ENCODE measurements around the gene CDKAL1.

CDKAL1 gene

GRCh38 chr6:21185861-21186478 is 651.7 kb downstream of the CDKAL1 start:
- H3K9me3 ChIP-seq (ENCODE audit: insufficient read depth, low read length, severe bottlenecking): no peaks in the 10 kb centered on the region
- H3K27ac ChIP-seq (ENCODE audit: low read length): peak overlapping the region; percentile 45
- H3K9ac ChIP-seq (ENCODE audit: low read depth, low read length): no peak overlapping the region; the same call in 1 of the 2 replicates
- TF ChIP-seq CTCF (IDR thresholded peaks at IDR 0.05; ENCODE audit: borderline replicate concordance, extremely low read depth, low read length, poor library complexity, severe bottlenecking) (no peak), EZH2 (IDR thresholded peaks at IDR 0.05; ENCODE audit: borderline replicate concordance, low read depth, low read length, severe bottlenecking) (no peak)
- H3K4me1 ChIP-seq (ENCODE audit: insufficient read depth, low read length): peaks cover 63% of the 10 kb centered on the region
- H4K20me1 ChIP-seq (ENCODE audit: insufficient read depth, low read length): no peaks in the 10 kb centered on the region
- no peak overlapping the region for H3K4me3 ChIP-seq (ENCODE audit: low read depth in 1 of 2, low read length in 2 of 2)
- ATAC-seq (ENCODE audit: insufficient read depth, low read depth): no peak
- H3K27me3 ChIP-seq (ENCODE audit: insufficient read depth, low read length, poor library complexity): no peaks in the 10 kb centered on the region
- H3K4me2 ChIP-seq (ENCODE audit: insufficient read depth, low read length): no peak overlapping the region
- no peaks in the 10 kb centered on the region for H3K36me3 ChIP-seq (ENCODE audit: insufficient read depth, low read length)
- H2AFZ ChIP-seq (ENCODE audit: low read depth, low read length): no peak overlapping the region
- no peaks in the 10 kb centered on the region for H3K79me2 ChIP-seq (ENCODE audit: insufficient read depth, low read length)
- DNase-seq: no peak

- no peak overlapping the region for H3K4me2 ChIP-seq (ENCODE audit: insufficient read depth, low read length)
- TF ChIP-seq EZH2 (IDR thresholded peaks at IDR 0.05; ENCODE audit: borderline replicate concordance, low read depth, low read length, severe bottlenecking): no peak
- no peak for TF ChIP-seq CTCF (IDR thresholded peaks at IDR 0.05; ENCODE audit: borderline replicate concordance, extremely low read depth, low read length, poor library complexity, severe bottlenecking)
- H3K4me3 ChIP-seq (ENCODE audit: low read depth in 1 of 2, low read length in 2 of 2): no peak overlapping the region
- H3K36me3 ChIP-seq (ENCODE audit: insufficient read depth, low read length): no peaks in the 10 kb centered on the region
- no peak for DNase-seq
- no peaks in the 10 kb centered on the region for H3K27me3 ChIP-seq (ENCODE audit: insufficient read depth, low read length, poor library complexity)
- no peaks in the 10 kb centered on the region for H3K79me2 ChIP-seq (ENCODE audit: insufficient read depth, low read length)
- no peak overlapping the region; the same call in 1 of the 2 replicates for H3K9ac ChIP-seq (ENCODE audit: low read depth, low read length)
- no peaks in the 10 kb centered on the region for H3K9me3 ChIP-seq (ENCODE audit: insufficient read depth, low read length, severe bottlenecking)
- peak overlapping the region; percentile 93 for H3K27ac ChIP-seq (ENCODE audit: low read length)
- H3K4me1 ChIP-seq (ENCODE audit: insufficient read depth, low read length): peaks cover 69% of the 10 kb centered on the region
- no peaks in the 10 kb centered on the region for H4K20me1 ChIP-seq (ENCODE audit: insufficient read depth, low read length)
- H2AFZ ChIP-seq (ENCODE audit: low read depth, low read length): no peak overlapping the region
- ATAC-seq (ENCODE audit: insufficient read depth, low read depth): no peak
Observed at GRCh38 chr6:21186479-21187055, 652.3 kb downstream of the CDKAL1 start.

DNA sequence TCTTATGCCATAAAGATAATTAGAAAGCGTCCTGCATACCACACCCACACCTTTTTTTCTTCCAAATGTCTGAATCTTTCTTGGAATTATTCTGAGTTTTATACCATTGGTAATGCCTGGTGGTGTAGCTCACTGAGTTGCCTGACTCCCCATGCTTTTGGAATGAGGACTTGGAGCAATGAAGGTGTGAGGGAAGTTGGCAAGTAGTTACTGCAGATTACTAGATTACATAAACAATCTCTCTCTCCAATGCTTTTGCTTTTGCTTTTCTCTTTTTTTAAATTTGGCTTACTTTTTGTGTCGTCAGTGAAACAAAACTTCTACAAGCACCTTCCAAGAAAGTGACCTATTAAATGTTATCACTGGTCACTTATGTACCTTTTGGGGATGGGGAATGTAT is 653.2 kb downstream of the CDKAL1 start:
- Histone ChIP-seq H2AFZ (ENCODE audit: low read depth, low read length) (no peak overlapping the region), H3K79me2 (ENCODE audit: insufficient read depth, low read length) (no peaks in the 10 kb centered on the region), H3K9me3 (ENCODE audit: insufficient read depth, low read length, severe bottlenecking) (no peaks in the 10 kb centered on the region), H3K4me3 (ENCODE audit: low read depth in 1 of 2, low read length in 2 of 2) (no peak overlapping the region), H3K9ac (ENCODE audit: low read depth, low read length) (peak overlapping the region; percentile 50; the same call in 1 of the 2 replicates), H4K20me1 (ENCODE audit: insufficient read depth, low read length) (no peaks in the 10 kb centered on the region), H3K27me3 (ENCODE audit: insufficient read depth, low read length, poor library complexity) (no peaks in the 10 kb centered on the region), H3K27ac (ENCODE audit: low read length) (peak overlapping the region; percentile 93), H3K36me3 (ENCODE audit: insufficient read depth, low read length) (no peaks in the 10 kb centered on the region), H3K4me1 (ENCODE audit: insufficient read depth, low read length) (peaks cover 76% of the 10 kb centered on the region), H3K4me2 (ENCODE audit: insufficient read depth, low read length) (peak overlapping the region; percentile 55; the same call in 1 of the 2 replicates)
- TF ChIP-seq EZH2 (IDR thresholded peaks at IDR 0.05; ENCODE audit: borderline replicate concordance, low read depth, low read length, severe bottlenecking) (no peak), CTCF (IDR thresholded peaks at IDR 0.05; ENCODE audit: borderline replicate concordance, extremely low read depth, low read length, poor library complexity, severe bottlenecking) (no peak)
- ATAC-seq (ENCODE audit: insufficient read depth, low read depth) (no peak), DNase-seq (no peak)

Data from DND-41 (cell line).